HEK293 (cell line): ENCODE data around the gene MRPS24.

Experiments used
- KLF10 ChIP-seq: fragments of 450-650 bp; IDR thresholded peaks from 2 replicates; pipeline ENCODE4 v1.5.1; 2018; ENCODE audit warnings: missing biosample characterization, mild to moderate bottlenecking, missing genetic modification characterization
- MEIS1 ChIP-seq: sonication (generic); formaldehyde crosslinking; IDR thresholded peaks from 2 replicates; pipeline ENCODE4 v1.8.1; 2022; ENCODE audit warnings: missing genetic modification reagents, mild to moderate bottlenecking, borderline replicate concordance
- ZFP3 ChIP-seq: fragments of 450-650 bp; formaldehyde crosslinking; IDR thresholded peaks from 2 replicates; pipeline ENCODE4 v1.5.1; 2016; ENCODE audit warnings: low read depth, missing biosample characterization, missing genetic modification characterization
- ZNF132 ChIP-seq: fragments of 450-650 bp; formaldehyde crosslinking; IDR thresholded peaks from 2 replicates; pipeline ENCODE4 v1.5.1; 2017; ENCODE audit warnings: missing biosample characterization, missing genetic modification characterization, borderline replicate concordance
- TF ChIP-seq, protein P1 (sequence below): fragments of 450-650 bp; formaldehyde crosslinking; IDR thresholded peaks from 2 replicates; pipeline ENCODE4 v1.5.1; 2016; ENCODE audit warnings: missing biosample characterization, missing genetic modification characterization
- TF ChIP-seq, protein P2 (sequence below): fragments of 450-650 bp; formaldehyde crosslinking; IDR thresholded peaks from 2 replicates; pipeline ENCODE4 v1.5.1; 2016; ENCODE audit warnings: missing biosample characterization, missing genetic modification characterization
- TF ChIP-seq, protein P3 (sequence below): fragments of 450-650 bp; formaldehyde crosslinking; IDR thresholded peaks from 2 replicates; pipeline ENCODE4 v1.5.1; 2016; ENCODE audit warnings: missing biosample characterization, missing genetic modification characterization
- TF ChIP-seq, protein P4 (sequence below): fragments of 450-650 bp; IDR thresholded peaks from 2 replicates; pipeline ENCODE4 v1.5.1; 2018; ENCODE audit warnings: missing biosample characterization, missing genetic modification characterization
- TF ChIP-seq, protein P5 (sequence below): IDR thresholded peaks from 2 replicates; pipeline ENCODE4 v1.6.1; 2011; ENCODE audit warnings: mild to moderate bottlenecking, low read depth, low read length, borderline replicate concordance
- TF ChIP-seq, protein P6 (sequence below): fragments of 450-650 bp; formaldehyde crosslinking; IDR thresholded peaks from 2 replicates; pipeline ENCODE4 v1.5.1; 2017; ENCODE audit warnings: missing biosample characterization, missing genetic modification characterization
- TF ChIP-seq, protein P7 (sequence below): fragments of 450-650 bp; IDR thresholded peaks from 2 replicates; pipeline ENCODE4 v1.5.1; 2018; ENCODE audit warnings: missing biosample characterization, mild to moderate bottlenecking, missing genetic modification characterization

DNA sequence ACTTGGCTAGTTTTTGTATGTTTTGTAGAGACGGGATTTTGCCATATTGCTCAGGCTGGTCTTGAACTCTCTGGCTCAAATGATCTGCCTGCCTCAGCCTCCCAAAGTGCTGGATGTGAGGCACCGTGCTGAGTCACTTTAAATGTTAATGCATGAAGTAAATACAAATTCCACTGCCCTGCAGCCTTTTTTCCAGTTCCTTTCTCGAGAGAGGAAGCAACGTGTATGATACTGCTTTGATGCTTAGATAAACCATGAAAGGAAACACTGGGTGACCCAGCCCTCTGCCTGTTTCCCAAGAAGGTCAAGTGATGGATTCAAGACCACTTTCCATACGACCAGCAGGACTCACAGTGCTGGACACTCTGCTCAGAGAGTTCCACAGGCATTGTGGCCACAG, 11.3 kb upstream of the MRPS24 start:
- no peak for TF ChIP-seq MEIS1 (CRISPR knock-in tag)
- TF ChIP-seq, protein P1, sequence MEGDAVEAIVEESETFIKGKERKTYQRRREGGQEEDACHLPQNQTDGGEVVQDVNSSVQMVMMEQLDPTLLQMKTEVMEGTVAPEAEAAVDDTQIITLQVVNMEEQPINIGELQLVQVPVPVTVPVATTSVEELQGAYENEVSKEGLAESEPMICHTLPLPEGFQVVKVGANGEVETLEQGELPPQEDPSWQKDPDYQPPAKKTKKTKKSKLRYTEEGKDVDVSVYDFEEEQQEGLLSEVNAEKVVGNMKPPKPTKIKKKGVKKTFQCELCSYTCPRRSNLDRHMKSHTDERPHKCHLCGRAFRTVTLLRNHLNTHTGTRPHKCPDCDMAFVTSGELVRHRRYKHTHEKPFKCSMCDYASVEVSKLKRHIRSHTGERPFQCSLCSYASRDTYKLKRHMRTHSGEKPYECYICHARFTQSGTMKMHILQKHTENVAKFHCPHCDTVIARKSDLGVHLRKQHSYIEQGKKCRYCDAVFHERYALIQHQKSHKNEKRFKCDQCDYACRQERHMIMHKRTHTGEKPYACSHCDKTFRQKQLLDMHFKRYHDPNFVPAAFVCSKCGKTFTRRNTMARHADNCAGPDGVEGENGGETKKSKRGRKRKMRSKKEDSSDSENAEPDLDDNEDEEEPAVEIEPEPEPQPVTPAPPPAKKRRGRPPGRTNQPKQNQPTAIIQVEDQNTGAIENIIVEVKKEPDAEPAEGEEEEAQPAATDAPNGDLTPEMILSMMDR = no peak
- TF ChIP-seq, protein P2, sequence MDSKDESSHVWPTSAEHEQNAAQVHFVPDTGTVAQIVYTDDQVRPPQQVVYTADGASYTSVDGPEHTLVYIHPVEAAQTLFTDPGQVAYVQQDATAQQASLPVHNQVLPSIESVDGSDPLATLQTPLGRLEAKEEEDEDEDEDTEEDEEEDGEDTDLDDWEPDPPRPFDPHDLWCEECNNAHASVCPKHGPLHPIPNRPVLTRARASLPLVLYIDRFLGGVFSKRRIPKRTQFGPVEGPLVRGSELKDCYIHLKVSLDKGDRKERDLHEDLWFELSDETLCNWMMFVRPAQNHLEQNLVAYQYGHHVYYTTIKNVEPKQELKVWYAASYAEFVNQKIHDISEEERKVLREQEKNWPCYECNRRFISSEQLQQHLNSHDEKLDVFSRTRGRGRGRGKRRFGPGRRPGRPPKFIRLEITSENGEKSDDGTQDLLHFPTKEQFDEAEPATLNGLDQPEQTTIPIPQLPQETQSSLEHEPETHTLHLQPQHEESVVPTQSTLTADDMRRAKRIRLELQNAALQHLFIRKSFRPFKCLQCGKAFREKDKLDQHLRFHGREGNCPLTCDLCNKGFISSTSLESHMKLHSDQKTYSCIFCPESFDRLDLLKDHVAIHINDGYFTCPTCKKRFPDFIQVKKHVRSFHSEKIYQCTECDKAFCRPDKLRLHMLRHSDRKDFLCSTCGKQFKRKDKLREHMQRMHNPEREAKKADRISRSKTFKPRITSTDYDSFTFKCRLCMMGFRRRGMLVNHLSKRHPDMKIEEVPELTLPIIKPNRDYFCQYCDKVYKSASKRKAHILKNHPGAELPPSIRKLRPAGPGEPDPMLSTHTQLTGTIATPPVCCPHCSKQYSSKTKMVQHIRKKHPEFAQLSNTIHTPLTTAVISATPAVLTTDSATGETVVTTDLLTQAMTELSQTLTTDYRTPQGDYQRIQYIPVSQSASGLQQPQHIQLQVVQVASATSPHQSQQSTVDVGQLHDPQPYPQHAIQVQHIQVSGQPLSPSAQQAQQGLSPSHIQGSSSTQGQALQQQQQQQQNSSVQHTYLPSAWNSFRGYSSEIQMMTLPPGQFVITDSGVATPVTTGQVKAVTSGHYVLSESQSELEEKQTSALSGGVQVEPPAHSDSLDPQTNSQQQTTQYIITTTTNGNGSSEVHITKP (tag by site-specific recombination) = no peak
- TF ChIP-seq, protein P3, sequence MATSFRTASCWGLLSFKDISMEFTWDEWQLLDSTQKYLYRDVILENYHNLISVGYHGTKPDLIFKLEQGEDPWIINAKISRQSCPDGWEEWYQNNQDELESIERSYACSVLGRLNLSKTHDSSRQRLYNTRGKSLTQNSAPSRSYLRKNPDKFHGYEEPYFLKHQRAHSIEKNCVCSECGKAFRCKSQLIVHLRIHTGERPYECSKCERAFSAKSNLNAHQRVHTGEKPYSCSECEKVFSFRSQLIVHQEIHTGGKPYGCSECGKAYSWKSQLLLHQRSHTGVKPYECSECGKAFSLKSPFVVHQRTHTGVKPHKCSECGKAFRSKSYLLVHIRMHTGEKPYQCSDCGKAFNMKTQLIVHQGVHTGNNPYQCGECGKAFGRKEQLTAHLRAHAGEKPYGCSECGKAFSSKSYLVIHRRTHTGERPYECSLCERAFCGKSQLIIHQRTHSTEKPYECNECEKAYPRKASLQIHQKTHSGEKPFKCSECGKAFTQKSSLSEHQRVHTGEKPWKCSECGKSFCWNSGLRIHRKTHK = no peak
- TF ChIP-seq, protein P4, sequence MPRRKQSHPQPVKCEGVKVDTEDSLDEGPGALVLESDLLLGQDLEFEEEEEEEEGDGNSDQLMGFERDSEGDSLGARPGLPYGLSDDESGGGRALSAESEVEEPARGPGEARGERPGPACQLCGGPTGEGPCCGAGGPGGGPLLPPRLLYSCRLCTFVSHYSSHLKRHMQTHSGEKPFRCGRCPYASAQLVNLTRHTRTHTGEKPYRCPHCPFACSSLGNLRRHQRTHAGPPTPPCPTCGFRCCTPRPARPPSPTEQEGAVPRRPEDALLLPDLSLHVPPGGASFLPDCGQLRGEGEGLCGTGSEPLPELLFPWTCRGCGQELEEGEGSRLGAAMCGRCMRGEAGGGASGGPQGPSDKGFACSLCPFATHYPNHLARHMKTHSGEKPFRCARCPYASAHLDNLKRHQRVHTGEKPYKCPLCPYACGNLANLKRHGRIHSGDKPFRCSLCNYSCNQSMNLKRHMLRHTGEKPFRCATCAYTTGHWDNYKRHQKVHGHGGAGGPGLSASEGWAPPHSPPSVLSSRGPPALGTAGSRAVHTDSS (tag by site-specific recombination) = no peak
- no peak for TF ChIP-seq ZNF132
- TF ChIP-seq, protein P5, sequence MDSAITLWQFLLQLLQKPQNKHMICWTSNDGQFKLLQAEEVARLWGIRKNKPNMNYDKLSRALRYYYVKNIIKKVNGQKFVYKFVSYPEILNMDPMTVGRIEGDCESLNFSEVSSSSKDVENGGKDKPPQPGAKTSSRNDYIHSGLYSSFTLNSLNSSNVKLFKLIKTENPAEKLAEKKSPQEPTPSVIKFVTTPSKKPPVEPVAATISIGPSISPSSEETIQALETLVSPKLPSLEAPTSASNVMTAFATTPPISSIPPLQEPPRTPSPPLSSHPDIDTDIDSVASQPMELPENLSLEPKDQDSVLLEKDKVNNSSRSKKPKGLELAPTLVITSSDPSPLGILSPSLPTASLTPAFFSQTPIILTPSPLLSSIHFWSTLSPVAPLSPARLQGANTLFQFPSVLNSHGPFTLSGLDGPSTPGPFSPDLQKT = no peak
- TF ChIP-seq, protein P6, sequence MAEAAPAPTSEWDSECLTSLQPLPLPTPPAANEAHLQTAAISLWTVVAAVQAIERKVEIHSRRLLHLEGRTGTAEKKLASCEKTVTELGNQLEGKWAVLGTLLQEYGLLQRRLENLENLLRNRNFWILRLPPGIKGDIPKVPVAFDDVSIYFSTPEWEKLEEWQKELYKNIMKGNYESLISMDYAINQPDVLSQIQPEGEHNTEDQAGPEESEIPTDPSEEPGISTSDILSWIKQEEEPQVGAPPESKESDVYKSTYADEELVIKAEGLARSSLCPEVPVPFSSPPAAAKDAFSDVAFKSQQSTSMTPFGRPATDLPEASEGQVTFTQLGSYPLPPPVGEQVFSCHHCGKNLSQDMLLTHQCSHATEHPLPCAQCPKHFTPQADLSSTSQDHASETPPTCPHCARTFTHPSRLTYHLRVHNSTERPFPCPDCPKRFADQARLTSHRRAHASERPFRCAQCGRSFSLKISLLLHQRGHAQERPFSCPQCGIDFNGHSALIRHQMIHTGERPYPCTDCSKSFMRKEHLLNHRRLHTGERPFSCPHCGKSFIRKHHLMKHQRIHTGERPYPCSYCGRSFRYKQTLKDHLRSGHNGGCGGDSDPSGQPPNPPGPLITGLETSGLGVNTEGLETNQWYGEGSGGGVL (tag by site-specific recombination) = no peak
- TF ChIP-seq, protein P7, sequence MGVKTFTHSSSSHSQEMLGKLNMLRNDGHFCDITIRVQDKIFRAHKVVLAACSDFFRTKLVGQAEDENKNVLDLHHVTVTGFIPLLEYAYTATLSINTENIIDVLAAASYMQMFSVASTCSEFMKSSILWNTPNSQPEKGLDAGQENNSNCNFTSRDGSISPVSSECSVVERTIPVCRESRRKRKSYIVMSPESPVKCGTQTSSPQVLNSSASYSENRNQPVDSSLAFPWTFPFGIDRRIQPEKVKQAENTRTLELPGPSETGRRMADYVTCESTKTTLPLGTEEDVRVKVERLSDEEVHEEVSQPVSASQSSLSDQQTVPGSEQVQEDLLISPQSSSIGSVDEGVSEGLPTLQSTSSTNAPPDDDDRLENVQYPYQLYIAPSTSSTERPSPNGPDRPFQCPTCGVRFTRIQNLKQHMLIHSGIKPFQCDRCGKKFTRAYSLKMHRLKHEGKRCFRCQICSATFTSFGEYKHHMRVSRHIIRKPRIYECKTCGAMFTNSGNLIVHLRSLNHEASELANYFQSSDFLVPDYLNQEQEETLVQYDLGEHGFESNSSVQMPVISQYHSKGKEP (tag by site-specific recombination) = no peak
- no peak for TF ChIP-seq ZFP3 (tag by site-specific recombination)
- TF ChIP-seq KLF10 = no peak
